Fibroblast of the conjunctiva (primary cell): ENCODE results near the gene PDHX.
"Not testable (repeated sequence)": the region's sequence is repeated elsewhere in the genome, so short reads cannot be mapped to it uniquely, and the experiment has no call there.

Experiments
- DNase-seq: peaks from one replicate; pipeline ENCODE4 v3.0.0-alpha.2; 2010; ENCODE audit warnings: low read depth

PDHX gene

DNA sequence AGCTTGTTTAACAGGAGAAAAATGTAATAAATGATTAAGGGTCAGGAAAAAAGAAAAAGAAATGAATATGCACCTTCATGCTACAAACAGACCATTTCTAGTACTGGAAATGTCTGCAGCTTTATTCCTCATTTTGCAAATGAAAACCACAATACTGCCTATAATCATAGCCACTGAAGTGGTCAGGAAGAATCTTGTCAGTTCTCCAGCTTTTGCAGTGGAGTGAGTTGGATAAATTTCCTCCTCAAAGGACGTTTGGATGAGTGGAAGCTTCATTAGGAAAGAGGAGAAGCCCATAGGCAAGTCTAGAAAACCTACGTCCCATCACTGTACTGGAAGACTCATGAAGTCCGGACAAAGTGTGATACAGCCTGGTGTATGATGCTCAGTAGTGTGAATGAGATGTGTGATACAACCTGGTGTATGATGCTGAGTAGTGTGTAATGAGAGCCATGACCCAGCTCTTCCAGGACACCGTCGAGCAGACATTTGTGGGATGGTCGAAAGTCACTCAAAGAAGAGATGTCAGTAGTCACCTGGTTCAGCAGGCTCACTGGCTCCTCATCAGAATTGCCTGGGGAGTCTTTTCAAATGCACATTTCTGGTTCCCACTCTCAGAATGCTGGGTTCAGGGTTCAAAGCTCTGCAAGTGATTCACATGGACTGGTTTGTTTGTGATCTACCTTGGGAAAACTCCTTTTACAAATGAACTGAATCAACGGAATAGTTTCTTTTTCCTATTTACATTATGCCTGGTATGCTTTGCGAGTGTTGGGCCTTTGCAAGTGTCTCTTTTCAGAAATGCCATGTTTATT, 101.3 kb downstream of the PDHX start:
- DNase-seq = no peak

DNA sequence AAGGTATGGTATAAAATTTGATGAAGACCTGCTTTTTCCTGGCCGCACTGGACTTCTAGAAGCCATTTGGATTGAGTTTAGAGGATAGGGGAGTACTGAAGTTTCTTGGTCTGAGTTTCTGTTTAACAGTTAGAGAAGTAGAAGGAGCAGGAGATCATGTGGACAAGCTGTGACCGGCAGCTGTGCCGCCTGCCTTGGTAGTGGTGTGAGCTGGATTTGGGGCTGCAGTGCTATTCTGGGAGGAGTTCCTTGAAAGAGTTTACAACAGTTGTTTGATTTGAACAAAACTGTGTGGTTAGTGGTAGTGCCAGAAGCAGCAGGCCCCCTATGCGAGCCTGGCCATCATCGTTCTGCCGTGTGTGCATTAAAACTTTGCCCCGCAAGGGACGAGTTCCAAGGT, 105.2 kb downstream of the PDHX start:
- DNase-seq = no peak

- not testable (repeated sequence) for DNase-seq
Observed at GRCh38 chr11:35023940-35024339, 107.5 kb downstream of the PDHX start.

DNA sequence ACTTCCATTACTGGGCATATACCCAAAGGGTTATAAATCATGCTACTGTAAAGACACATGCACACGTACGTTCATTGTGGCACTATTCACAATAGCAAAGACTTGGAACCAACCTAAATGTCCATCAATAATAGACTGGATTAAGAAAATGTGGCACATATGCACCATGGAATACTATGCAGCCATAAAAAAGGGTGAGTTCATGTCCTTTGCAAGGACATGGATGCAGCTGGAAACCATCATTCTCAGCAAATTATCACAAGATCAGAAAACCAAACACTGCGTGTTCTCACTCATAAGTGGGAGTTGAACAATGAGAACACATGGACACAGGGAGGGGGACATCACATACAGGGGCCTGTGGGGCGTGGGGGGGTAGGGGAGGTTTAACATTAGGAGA, 111.6 kb downstream of the PDHX start:
- not testable (repeated sequence) for DNase-seq

- DNase-seq = peak; percentile 64
Observed at GRCh38 chr11:35029979-35030682, 113.7 kb downstream of the PDHX start.

DNA sequence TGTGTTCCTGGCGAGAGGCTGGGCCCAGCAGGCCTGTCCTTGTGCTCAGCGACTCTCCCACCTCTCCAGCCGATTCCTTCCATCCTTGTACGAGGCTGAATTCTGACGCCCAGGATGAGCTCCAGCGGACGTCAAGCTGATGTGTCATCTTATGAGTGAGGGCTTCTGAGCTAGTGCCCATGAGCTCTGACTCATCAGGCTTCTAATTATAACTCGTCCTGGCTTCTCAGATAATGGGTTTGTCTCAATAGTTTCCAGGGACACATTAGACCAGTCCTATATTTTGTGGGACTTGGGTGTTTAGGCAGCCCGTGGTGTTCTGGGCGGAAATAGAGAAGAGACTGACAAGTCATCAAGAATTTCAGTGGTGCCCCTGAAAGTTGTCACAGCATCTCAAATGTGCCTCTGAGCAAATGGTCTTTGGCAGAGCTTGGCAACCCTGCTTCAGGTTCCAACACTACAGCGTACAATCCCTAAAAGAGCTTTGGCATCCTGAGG, 114.3 kb downstream of the PDHX start:
- DNase-seq = peak; percentile 87

DNA sequence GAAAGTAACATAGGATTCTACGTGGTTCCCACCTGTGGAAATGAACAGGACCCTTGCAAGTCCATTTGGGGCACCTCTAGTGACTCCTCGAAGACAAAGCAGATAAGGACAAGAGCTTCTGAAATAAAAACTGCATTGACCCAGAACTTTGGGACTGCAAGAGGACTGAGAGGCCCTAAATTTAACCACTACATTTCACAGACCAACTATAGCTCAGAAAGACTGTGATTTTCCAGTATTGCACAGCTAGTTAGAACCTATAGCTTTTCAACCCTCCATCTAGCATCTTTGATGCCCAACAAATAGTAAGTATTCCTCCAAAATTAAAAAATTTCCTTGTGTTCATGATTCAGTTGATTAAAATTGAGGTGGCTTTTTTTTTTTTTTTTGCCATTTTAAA, 114.9 kb downstream of the PDHX start:
- no peak for DNase-seq

GRCh38 chr11:35031867-35032266, 115.4 kb downstream of the PDHX start:
- no peak for DNase-seq

DNA sequence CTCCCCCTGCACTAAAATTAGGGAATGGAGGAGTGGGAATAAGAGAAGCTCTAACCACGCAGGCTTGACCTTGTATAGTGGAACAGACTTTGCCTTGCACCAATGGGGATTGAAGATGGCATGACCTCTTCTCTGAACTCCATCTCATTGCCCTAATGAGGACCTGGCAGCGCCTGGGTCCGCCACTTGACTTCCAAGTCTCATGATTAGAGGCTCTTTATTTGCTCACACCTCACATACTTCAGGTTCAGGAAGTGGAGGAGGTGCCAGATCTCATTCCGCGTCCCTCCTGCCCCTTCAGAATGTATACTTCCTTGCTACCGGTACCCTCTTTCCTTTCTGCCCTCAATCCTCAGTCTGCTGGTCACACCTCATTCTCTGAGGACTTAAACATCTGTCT, 116.6 kb downstream of the PDHX start:
- no peak for DNase-seq

DNA sequence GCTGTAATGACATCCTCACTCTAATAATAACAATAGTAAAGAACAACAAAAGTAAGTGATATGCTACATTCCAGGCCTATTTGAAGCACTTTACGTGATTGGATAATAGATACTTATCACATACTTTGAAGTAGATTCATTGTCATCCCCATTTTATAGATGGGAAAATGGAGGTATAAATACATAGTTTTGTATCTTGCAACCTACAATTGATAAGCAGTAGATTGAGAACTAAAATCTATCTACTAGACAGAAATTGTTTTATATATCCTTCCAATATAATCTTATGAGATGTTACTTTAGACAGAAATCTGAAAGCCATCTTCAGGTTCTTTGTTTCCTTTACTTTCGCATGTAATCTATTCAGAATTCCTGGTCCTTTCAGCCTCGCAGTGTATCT, 118.0 kb downstream of the PDHX start:
- DNase-seq = no peak

DNA sequence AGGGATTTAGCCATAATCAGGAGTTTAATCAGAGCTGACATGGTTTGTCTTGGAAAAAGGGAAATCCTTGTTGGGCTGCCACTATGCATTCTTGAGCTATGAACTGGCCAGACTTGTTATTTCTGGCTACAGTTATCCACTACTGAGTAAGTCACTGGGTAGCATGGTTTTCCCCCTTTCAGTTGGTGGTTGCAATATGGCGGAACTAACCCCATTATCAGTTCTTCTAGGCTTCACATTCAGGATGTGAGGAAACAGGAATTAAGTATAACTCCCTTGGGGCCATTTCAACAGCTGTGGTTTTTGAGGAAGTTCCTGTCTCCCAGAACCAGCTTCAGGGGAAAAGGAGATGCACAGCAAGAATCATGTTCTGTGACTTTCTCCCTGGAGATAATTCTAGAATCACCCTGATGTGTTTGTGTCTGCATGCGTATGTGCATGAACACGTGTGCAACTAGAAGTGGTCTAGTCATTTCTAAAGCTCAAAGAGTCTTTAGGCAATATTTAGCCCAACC, 119.5 kb downstream of the PDHX start:
- peak; percentile 82 for DNase-seq

- DNase-seq = no peak
Observed at GRCh38 chr11:35036639-35037038, 120.2 kb downstream of the PDHX start.

GRCh38 chr11:35038211-35038928, 122.0 kb downstream of the PDHX start:
- no peak for DNase-seq

- DNase-seq = no peak
Observed at GRCh38 chr11:35039076-35039475, 122.7 kb downstream of the PDHX start.

DNA sequence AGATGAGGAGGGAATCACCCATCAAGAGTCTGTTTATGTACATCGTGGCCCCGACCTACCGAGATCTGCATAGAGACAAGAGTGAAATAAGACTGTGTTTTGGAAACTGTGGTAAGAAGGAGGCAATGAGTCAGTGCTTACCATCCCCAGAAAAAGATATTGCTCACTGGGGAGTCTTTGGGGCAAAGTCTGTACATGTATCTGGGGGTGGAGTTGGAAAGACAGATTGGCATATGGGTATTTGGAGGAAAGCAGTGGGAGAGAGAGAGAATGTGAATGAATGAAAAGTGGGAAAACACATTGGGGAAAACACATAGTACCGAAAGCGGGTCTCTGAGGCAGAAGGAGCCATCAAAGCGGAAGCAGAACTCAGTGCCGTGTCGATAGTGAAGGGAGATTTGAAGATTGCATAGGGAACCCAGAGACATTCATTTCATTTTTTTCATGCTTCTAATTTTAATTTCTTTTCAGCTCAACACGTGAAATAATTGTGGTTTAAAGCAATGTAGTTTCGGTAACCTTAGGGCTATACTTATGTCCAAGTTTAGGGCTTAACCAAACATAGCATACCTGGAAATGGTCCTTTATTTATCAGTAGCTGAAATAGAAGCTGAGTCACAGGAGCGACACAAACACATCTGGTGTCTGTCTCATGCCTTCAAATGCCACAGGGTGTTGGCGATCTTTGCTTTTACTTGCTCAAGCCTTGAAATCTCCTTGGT, 124.0 kb downstream of the PDHX start:
- peak; percentile 74 for DNase-seq

GRCh38 chr11:35041070-35041554, 124.7 kb downstream of the PDHX start:
- no peak for DNase-seq

DNA sequence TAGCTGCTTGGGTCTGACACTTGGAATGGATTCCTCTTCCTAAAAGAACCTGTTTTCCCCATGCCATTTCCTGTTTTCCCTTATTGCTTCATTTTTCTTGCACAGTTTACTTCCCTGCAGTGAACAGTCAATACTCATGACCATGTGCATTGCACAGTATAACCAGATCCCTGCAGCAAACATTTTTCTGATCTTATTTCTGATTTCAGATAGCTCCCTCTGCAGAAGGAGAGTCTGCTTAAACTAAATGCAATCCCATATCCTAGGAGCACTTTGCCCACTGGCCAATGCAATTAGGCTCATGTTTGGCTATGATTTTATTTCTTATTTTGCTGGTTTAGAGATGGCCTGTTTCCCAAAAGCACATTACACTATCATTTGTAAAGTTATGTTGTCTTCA, 125.8 kb downstream of the PDHX start:
- no peak for DNase-seq

DNA sequence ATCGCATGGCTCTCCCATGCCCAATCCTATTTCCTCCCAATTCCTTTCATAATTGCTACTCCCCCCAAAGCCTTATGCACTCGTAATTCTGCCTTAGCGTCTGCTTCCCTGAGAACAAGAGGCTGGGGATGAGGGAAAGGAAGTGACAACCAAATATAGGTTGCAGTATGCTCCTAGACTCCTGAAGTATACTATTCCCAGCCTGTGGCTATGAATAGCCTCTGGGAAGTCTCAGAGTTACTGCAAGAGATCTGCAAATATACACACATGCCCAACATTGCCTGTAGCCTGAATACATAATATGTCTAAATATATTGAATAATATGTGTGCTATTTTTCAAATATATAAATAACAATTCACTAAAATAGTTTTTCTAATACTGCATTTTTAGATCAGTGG, 126.5 kb downstream of the PDHX start:
- DNase-seq = no peak

DNA sequence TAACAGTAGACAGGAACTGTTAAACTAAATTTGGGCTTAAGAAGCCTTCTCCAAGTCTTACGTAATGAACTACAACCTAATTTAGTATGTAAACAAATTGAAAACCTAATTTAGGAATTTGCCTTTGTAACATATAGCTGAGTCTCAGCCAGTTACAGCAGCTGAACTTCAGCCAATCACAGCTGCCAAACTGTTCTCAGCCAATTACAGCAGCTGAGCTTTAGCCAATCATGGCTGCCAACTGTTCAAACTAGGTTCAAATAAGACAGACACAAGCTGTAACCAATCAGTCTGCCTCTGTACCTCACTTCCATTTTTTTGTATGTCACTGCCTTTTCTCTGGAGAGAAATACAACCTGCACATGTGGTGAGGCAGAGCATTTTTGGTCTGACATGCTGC, 127.5 kb downstream of the PDHX start:
- DNase-seq = peak; percentile 26

DNA sequence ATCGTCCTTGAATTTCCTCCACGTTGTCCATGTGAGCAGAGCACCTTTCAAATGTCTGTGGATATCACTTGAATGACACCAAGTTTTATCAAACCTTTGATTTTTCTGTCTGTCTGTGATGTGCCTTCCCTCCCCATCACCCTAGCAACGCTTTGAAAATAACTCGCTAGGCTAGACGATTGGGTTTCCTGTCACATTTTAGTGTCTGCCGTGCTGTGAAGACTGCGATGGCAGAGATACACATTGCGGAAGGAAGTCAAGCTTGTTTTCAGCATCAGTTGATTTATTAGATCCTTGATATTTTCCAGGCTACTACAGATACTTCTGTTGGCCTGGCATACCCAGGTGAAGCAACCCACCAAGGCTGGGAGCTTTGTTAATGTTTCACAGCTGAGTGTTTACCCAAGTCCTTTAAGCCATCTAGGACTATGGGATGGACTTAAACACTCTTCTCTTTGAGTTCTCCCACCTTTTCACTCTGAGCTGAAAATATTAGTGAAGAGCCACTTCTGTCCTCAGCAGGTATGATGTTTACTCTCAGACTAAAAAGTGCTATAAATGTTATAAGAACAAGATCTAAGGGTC, 128.9 kb downstream of the PDHX start:
- no peak for DNase-seq
